Mesodermal cell (in vitro differentiated cells): ENCODE measurements around the gene DNAH8.

Source experiments
- H3K27ac ChIP-seq: 2 replicates; pipeline ENCODE4 v1.7.0; 2013; ENCODE audit warnings: mild to moderate bottlenecking, low read depth, low read length, moderate library complexity; ENCODE audit not compliant: severe bottlenecking
- H3K36me3 ChIP-seq: 2 replicates; pipeline ENCODE4 v1.7.1; 2013; ENCODE audit warnings: mild to moderate bottlenecking, low read length, moderate library complexity; ENCODE audit not compliant: control insufficient read depth, insufficient read depth
- H3K4me1 ChIP-seq: one replicate; pipeline ENCODE4 v1.7.1; 2013; ENCODE audit warnings: mild to moderate bottlenecking, low read length; ENCODE audit not compliant: insufficient read depth, control insufficient read depth, poor library complexity, severe bottlenecking
- H3K4me3 ChIP-seq: 2 replicates; pipeline ENCODE4 v1.7.0; 2013; ENCODE audit warnings: low read length, control low read depth, mild to moderate bottlenecking; ENCODE audit not compliant: insufficient read depth, poor library complexity, severe bottlenecking; ENCODE audit errors: extremely low read depth
- H3K9me3 ChIP-seq: 2 replicates; pipeline ENCODE4 v1.7.1; 2013; ENCODE audit warnings: mild to moderate bottlenecking, low read length, moderate library complexity; ENCODE audit not compliant: control insufficient read depth
- WGBS, 2 experiments: methylation state at CpG; one replicate each; pipeline ENCODE4 v1.1.5; 2013; ENCODE audit warnings: missing lambda C conversion rate in 2 of 2; ENCODE audit not compliant: insufficient coverage in 2 of 2; 5-methylcytosine and 5-hydroxymethylcytosine counted together

DNAH8 gene

DNA sequence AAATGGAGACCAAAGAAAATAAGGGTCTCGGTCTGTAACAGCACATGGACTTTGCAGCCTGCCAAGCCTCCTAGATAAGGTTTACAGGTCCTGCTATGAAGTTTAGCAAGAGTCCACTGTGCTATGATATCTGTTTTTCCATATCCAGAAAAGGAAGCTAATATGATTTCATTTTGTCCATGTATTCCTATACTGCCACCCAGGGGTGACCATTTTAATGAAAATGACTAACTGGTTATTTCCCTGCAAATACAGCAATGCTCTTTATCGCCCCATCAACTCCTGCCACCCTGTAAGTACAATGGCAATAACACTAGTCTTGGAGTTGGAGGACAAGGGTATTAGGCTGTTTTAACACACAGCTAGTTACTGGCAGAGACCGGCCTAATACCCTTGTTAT, 218.3 kb downstream of the DNAH8 start:
- H3K27ac ChIP-seq, result no peak overlapping the region
- 89 to 100% methylated on average over 1 of the region's 3 CpGs for WGBS, 2 experiments
- H3K9me3 ChIP-seq, result no peaks in the 10 kb centered on the region
- H3K4me1 ChIP-seq, result no peaks in the 10 kb centered on the region
- no peaks in the 10 kb centered on the region for H3K36me3 ChIP-seq
- no peak overlapping the region for H3K4me3 ChIP-seq

DNA sequence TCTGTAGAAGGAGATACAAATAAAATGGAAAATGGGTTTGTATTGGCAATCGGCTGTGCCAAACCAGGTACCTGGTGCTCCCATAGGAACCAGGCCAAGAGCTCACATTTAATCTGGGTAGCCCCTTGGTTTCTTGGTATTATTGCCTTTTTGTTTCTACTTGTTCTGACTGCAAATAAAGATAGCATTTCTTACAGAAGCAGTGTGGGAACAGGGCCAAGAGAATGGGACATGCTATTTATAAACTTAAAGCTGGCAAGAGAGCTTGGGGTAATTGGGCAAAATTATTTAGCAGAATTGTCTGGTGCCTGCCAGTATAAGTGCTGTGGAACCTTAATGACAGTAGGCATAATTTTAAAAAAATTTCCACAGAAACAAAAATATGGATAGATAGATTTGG, 219.9 kb downstream of the DNAH8 start:
- H3K27ac ChIP-seq, result no peak overlapping the region
- no peak overlapping the region for H3K4me3 ChIP-seq
- H3K4me1 ChIP-seq, result no peaks in the 10 kb centered on the region
- H3K9me3 ChIP-seq, result no peaks in the 10 kb centered on the region
- 89 to 100% methylated on average over 1 of the region's 1 CpG for WGBS, 2 experiments
- H3K36me3 ChIP-seq, result no peaks in the 10 kb centered on the region

DNA sequence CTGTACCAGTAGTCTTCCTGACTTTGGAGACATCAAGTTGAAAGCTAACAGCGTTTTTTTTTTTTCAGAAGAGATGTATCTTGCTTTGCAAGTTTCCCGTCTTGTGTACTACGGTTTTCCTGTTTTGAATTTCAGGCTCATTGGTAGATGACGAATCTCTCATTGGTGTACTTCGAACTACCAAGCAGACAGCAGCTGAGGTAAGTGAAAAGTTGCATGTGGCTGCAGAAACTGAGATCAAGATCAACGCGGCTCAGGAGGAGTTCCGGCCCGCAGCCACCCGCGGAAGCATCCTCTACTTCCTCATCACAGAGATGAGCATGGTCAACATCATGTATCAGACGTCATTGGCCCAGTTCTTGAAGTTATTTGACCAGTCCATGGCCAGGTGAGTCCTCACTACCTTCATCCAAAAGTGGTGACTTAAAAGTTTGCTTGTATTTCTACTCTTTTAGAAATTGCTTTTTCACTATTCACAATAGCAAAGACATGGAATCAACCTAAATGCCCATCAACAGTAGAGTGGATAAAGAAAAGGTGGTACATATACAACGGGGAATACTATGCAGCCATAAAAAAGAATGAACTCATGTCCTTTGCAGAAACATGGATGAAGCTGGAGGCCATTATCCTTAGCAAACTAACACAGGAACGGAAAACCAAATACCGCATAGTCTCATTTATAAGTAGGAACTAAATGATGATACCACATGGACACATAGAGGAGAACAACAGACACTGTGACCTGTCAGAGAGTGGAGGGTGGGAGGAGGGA, 222.9 kb downstream of the DNAH8 start:
- H3K27ac ChIP-seq, result no peak overlapping the region
- no peaks in the 10 kb centered on the region for H3K4me1 ChIP-seq
- no peak overlapping the region for H3K4me3 ChIP-seq
- no peaks in the 10 kb centered on the region for H3K36me3 ChIP-seq
- WGBS, 2 experiments, result 87 to 90% methylated on average over 11 to 12 of the region's 15 CpGs
- no peaks in the 10 kb centered on the region for H3K9me3 ChIP-seq

DNA sequence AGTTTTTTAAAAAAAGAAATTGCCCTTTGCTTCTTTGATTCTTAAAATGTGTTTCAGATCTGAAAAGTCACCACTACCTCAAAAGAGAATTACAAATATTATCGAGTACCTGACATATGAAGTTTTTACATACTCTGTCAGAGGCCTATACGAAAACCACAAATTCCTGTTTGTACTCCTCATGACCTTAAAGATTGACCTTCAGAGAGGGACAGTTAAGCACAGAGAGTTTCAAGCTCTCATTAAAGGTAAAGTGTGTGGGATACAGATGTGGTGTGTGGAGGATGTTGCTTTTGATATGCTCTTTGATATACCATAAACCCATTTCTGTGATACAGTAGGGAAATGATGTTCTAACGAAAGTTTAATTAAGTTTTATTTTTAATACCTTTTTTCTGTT, 223.6 kb downstream of the DNAH8 start:
- H3K36me3 ChIP-seq, result no peaks in the 10 kb centered on the region
- no peak overlapping the region for H3K27ac ChIP-seq
- no peak overlapping the region for H3K4me3 ChIP-seq
- WGBS, 2 experiments, result 94 to 100% methylated on average over 1 to 2 of the region's 3 CpGs
- H3K9me3 ChIP-seq, result no peaks in the 10 kb centered on the region
- no peaks in the 10 kb centered on the region for H3K4me1 ChIP-seq

DNA sequence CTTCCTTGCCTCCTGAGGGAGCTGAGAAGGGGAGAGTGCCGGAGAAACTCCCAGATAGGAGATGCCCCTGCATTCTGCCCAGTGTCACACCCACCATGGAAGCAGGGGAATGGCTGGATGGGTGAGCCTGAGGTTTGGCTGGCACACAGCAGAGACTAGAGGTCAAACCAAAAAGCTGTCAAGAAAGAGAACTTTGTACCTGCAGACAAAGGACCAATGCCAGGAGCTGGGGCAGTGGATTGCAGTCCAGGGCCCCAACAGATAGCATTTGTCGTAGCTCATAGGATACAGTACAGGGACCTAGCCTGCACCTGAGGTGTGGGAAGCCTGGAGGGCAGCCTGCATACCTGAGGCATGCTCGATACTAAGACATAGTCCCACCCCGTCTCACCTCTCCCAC, 227.3 kb downstream of the DNAH8 start:
- H3K4me1 ChIP-seq, result no peaks in the 10 kb centered on the region
- 78 to 90% methylated on average over 1 of the region's 4 CpGs for WGBS, 2 experiments
- no peak overlapping the region for H3K27ac ChIP-seq

DNA sequence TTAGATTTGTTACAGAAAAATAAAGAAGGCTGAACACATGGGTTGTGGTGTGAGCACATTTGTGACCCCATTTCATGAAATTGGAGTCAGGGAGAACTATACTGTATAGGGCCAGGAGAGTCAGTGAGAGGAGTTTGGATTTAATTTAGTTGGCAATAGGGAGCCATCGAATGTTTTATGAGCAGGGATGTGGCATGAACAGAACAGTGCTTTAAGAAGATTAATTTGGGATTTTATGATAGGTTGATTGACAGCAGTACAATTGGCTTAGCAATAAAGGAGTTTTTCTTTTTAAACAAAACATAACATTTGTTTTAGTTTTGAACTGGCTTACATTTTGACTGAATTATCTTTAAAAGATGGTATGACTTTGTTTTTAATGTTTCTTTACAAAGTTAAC, 227.9 kb downstream of the DNAH8 start:
- no peaks in the 10 kb centered on the region for H3K36me3 ChIP-seq
- 83 to 91% methylated on average over 1 of the region's 1 CpG for WGBS, 2 experiments

More for the DNA sequence above, 227.3 kb downstream of the DNAH8 start:
- Histone ChIP-seq H3K9me3 (no peaks in the 10 kb centered on the region), H3K4me3 (no peak overlapping the region), H3K36me3 (no peaks in the 10 kb centered on the region)

DNA sequence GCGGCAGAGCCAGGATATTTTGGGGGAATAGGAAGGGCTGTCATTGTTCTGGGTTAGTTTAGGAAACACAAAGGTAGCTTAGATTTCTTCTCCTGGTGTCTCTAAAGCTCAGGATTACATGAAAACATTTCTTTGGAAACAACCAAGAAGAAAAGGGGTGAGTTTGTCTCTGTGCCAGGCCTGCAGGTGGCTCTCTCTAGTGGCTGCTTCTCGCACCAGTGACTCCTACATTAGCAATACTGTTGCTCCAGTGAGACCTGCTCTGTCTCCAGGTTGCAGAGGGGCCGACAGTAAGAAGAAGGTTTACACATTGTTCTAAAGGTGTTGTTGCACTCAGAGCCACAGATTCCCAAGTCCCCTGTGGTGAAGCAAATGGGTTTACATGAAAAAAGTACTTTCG, 228.9 kb downstream of the DNAH8 start:
- Histone ChIP-seq H3K4me1 (no peaks in the 10 kb centered on the region), H3K36me3 (no peaks in the 10 kb centered on the region), H3K4me3 (no peak overlapping the region), H3K9me3 (no peaks in the 10 kb centered on the region), H3K27ac (no peak overlapping the region)
- WGBS, 2 experiments, result 78 to 83% methylated on average over 2 to 3 of the region's 4 CpGs

More for the DNA sequence above, 227.9 kb downstream of the DNAH8 start:
- Histone ChIP-seq H3K4me1 (no peaks in the 10 kb centered on the region), H3K4me3 (no peak overlapping the region), H3K27ac (no peak overlapping the region), H3K9me3 (no peaks in the 10 kb centered on the region)

DNA sequence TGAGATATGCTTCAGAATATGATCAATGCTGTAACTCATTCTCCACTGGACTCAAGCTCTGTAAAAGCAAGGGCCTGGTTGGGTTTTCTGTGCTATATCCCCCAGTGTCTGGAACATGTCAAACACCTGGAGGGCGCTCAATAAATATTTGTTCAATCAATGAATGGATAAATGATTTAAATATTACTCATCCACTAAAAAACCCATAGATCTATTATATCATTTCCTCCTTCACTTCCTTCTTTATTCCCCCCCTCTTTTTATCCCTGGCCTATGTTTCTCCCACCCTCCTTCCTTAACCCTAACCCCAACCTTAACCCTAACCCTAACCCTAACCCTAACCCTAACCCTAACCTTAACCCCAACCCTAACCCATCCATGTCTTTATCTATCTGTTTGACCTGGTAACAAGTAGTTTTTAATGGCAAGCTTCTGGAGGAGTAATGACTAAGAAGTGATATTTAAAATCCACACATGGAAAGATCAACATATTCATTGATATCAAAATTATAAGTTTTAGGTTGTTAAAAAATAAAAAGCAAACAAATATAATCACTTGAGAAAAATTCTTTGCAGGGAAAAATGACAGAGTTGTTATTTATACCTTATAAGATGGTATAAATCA, 229.7 kb downstream of the DNAH8 start:
- no peaks in the 10 kb centered on the region for H3K4me1 ChIP-seq
- no peak overlapping the region for H3K27ac ChIP-seq
- H3K4me3 ChIP-seq, result no peak overlapping the region
- H3K9me3 ChIP-seq, result no peaks in the 10 kb centered on the region
- H3K36me3 ChIP-seq, result no peaks in the 10 kb centered on the region
- WGBS, 2 experiments, result no CpG with 5 or more reads among the region's 1 CpG

DNA sequence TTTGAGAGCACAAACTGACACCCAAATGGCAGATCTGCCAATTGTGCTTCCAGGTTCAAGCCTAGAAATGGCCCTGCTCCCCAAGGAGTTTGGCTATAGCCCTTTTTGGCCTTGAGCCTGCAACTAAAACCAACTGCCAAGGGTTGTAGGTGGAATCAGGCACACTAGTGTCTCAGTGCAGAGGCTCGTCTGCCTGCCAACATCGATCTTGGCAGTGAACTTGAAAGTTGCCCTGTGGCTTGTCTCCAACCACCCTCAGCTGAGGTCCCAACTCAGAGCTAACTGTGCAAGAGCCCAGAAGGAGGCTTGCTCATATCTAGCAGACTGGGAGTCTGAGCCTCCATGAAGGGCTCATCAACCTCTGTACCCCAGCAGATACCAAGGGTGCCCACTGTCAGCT, 240.8 kb downstream of the DNAH8 start:
- WGBS, 2 experiments, result 94 to 100% methylated on average over 2 of the region's 2 CpGs
- H3K4me3 ChIP-seq, result no peak overlapping the region

DNA sequence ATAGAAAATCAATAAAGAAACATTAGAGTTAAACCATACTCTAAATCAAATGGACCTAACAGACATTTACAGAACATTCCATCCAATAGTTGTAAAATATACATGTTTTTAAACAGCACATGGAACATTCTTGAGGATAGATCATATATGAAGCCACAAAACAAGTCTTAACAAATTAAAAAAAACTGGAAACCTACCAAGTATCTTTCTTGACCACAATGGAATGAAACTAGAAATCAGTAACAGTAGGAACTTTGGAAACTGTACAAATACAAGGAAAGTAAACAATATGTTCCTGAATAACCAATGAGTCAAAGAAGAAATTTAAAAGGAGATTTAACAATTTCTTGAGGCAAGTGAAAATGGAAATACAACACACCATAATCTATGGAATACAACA, 242.3 kb downstream of the DNAH8 start:
- H3K4me3 ChIP-seq, result no peak overlapping the region
- no peak overlapping the region for H3K27ac ChIP-seq
- H3K4me1 ChIP-seq, result no peaks in the 10 kb centered on the region
- H3K36me3 ChIP-seq, result no peaks in the 10 kb centered on the region
- H3K9me3 ChIP-seq, result no peaks in the 10 kb centered on the region

More for the DNA sequence above, 240.8 kb downstream of the DNAH8 start:
- Histone ChIP-seq H3K27ac (no peak overlapping the region), H3K4me1 (no peaks in the 10 kb centered on the region), H3K36me3 (no peaks in the 10 kb centered on the region), H3K9me3 (no peaks in the 10 kb centered on the region)

DNA sequence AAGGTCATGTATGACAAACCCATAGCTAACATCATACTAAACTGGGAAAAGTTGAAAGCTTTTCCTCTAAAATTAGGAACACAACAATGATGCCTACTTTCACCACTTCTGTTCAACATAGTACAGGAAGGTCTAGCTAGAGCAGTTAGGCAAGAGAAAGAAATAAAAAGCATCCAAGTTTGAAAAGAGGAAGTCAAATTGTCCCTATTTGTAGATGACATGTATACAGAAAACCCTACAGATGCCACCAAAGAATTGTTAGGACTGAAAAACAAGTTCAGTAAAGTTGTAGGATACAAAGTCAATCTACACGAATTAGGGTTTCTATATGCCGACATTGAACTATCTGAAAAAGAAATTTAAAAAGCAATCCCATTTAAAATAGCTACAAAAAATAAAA, 244.0 kb downstream of the DNAH8 start:
- Histone ChIP-seq H3K4me3 (no peak overlapping the region), H3K27ac (no peak overlapping the region), H3K4me1 (no peaks in the 10 kb centered on the region), H3K36me3 (no peaks in the 10 kb centered on the region), H3K9me3 (no peaks in the 10 kb centered on the region)
- no CpG with 5 or more reads among the region's 2 CpGs for WGBS, 2 experiments
